Lung (tissue), 12 donors: ENCODE data around the gene LGALSL. TPM values are rescaled to one million over a fixed set of nuclear protein-coding genes. Genes with fewer than 3 reads are reported as not detected.
A peak's percentile ranks its signal among the peaks of the same experiment; 100 is the strongest.

Experiments
- ATAC-seq: fragments of 200-7000 bp; cut with Tn5 transposase; one replicate; pipeline ENCODE4 v1.9.1; 2020; ENCODE audit warnings: moderate number of reproducible peaks; ENCODE audit not compliant: insufficient read depth, low FRiP score
- DNase-seq, 3 donors: peaks; one replicate each; pipeline ENCODE4 v3.0.0-alpha.2; 2013 to 2017
- H3K27ac ChIP-seq, 2 donors: one replicate each; pipeline ENCODE4 v1.5.1; 2013; ENCODE audit warnings: mild to moderate bottlenecking in 2 of 2, moderate library complexity in 2 of 2, control low read depth in 1 of 2, inconsistent platforms in 1 of 2, low read depth in 1 of 2, low read length in 1 of 2
- H3K27me3 ChIP-seq, 3 donors: one replicate each; pipeline ENCODE4 v1.5.1; 2013; ENCODE audit warnings: low read length in 2 of 3; ENCODE audit not compliant: control insufficient read depth in 3 of 3, insufficient read depth in 3 of 3
- H3K36me3 ChIP-seq, 4 donors: one replicate each; pipeline ENCODE4 v1.5.1; 2013; ENCODE audit warnings: low read length in 4 of 4, mild to moderate bottlenecking in 1 of 4, moderate library complexity in 1 of 4; ENCODE audit not compliant: control insufficient read depth in 4 of 4, insufficient read depth in 4 of 4
- H3K4me1 ChIP-seq, 5 donors: one replicate each; pipeline ENCODE4 v1.5.1; 2013; ENCODE audit warnings: low read length in 5 of 5, mild to moderate bottlenecking in 2 of 5, moderate library complexity in 1 of 5; ENCODE audit not compliant: control insufficient read depth in 5 of 5, insufficient read depth in 5 of 5
- H3K4me3 ChIP-seq: one replicate; pipeline ENCODE4 v1.5.1; 2013; ENCODE audit warnings: mild to moderate bottlenecking, control low read depth, moderate library complexity
- H3K9ac ChIP-seq, 2 donors: one replicate each; pipeline ENCODE4 v1.5.1; 2013; ENCODE audit warnings: low read length in 2 of 2, control low read depth in 1 of 2; ENCODE audit not compliant: insufficient read depth in 1 of 2
- H3K9me3 ChIP-seq, 4 donors: one replicate each; pipeline ENCODE4 v1.5.1; 2013; ENCODE audit warnings: low read length in 3 of 4, mild to moderate bottlenecking in 1 of 4, moderate library complexity in 1 of 4; ENCODE audit not compliant: control insufficient read depth in 4 of 4, insufficient read depth in 3 of 4
- WGBS, 2 donors: extraction: QIAGEN DNeasy Blood & Tissue Kit; methylation state at CpG; one replicate each; pipeline ENCODE4 v1.1.7; 2013; 5-methylcytosine and 5-hydroxymethylcytosine counted together
- polyA plus RNA-seq, 2 donors: library from polyadenylated mRNA; stranded (reverse); fragments of 200-250 nt; gene quantifications; one replicate each; pipeline ENCODE4 v1.2.1, GENCODE V29; 2013
- total RNA-seq, 2 donors: library from RNA; depleted of rRNA in 1 of 2; stranded (reverse); fragments of >200 nt in 1 of 2; gene quantifications; one replicate each; pipeline ENCODE4 v1.2.1, GENCODE V29; 2014 to 2021
- TF ChIP-seq, protein P1 (sequence below): IDR thresholded peaks from 2 replicates; pipeline ENCODE4 v1.5.1; 2012; ENCODE audit warnings: mild to moderate bottlenecking; ENCODE audit errors: control extremely low read depth, extremely low read depth
- donor health status: control.
- donor health status: control.
- donor health status: Bipolar disorder and iron deficiency.
- donor health status: healthy.
- donor health status: DM: yes; HTN: yes; CAD: no.

LGALSL gene
- total and polyA plus RNA-seq, 4 donors: 9.1 to 30.6 (median 25.9) TPM

DNA sequence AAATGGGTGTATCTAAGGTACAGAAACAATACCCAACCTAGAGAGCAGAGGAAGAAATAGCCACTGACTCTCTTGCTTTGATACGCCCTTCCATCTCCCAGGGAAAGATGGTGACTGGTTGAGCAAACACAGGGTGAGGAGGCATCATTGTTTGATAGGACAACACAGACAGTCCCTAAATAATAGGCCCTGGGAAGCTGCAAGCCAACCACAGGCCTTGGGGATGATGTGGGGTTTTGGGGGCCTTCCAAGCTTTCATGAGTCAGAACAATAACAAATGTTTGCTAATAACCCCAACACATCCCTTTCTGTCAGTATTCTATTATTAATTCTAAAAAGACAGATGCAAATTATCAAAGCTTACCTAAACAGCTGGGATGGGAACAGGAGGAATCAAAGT lies 9.8 kb downstream of the LGALSL start:
- 96 to 100% methylated on average over 1 of the region's 1 CpG for WGBS, 2 donors
- Histone ChIP-seq H3K27me3 (no peaks in the 10 kb centered on the region), H3K4me3 (no peak overlapping the region), H3K27ac (no peak overlapping the region), H3K4me1 (peaks cover 0 to 13% (median 0%) of the 10 kb centered on the region in 5 donors), H3K9me3 (no peaks in the 10 kb centered on the region), H3K36me3 (peaks cover 0 to 6% (median 0%) of the 10 kb centered on the region in 4 donors), H3K9ac (no peak overlapping the region)
- ATAC-seq: peak; percentile 41
- no peak for DNase-seq
- TF ChIP-seq, protein P1, sequence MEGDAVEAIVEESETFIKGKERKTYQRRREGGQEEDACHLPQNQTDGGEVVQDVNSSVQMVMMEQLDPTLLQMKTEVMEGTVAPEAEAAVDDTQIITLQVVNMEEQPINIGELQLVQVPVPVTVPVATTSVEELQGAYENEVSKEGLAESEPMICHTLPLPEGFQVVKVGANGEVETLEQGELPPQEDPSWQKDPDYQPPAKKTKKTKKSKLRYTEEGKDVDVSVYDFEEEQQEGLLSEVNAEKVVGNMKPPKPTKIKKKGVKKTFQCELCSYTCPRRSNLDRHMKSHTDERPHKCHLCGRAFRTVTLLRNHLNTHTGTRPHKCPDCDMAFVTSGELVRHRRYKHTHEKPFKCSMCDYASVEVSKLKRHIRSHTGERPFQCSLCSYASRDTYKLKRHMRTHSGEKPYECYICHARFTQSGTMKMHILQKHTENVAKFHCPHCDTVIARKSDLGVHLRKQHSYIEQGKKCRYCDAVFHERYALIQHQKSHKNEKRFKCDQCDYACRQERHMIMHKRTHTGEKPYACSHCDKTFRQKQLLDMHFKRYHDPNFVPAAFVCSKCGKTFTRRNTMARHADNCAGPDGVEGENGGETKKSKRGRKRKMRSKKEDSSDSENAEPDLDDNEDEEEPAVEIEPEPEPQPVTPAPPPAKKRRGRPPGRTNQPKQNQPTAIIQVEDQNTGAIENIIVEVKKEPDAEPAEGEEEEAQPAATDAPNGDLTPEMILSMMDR: no peak

DNA sequence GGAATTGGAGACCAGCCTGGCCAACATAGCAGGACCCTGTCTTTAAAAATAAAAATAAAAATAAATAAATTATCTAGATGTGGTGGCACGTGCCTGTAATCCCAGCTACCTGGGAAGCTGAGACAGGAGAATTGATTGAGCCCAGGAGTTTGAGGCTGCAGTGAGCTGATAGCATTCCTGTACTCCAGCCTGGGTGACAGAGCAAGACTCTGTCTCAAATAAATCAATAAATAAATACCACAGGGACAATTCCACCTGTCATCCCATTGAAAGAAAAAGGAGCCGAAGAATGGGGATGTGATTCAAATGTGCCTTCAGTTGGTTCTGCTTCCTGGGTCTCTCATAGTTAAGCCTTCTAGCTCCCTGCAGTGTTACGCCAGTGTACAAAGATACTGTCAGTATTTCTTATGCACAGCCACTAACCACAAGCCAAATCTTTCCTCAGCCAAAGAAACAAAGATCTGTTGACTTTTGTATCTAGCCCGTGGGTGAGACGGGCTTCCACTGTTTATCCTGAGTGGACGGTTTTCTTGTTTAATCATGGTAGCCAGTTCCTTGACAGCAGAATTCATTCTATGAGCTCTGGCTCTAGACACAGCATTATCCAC lies 12.6 kb downstream of the LGALSL start:
- Histone ChIP-seq H3K27ac (no peak overlapping the region), H3K27me3 (no peaks in the 10 kb centered on the region), H3K36me3 (no peaks in the 10 kb centered on the region), H3K9ac (no peak overlapping the region), H3K4me1 (peaks cover 0 to 2% (median 0%) of the 10 kb centered on the region in 5 donors), H3K9me3 (no peaks in the 10 kb centered on the region), H3K4me3 (no peak overlapping the region)
- TF ChIP-seq, protein P1: no peak
- WGBS, 2 donors: 48 to 68% methylated on average over 6 of the region's 6 CpGs
- ATAC-seq (no peak), DNase-seq (no peak)

DNA sequence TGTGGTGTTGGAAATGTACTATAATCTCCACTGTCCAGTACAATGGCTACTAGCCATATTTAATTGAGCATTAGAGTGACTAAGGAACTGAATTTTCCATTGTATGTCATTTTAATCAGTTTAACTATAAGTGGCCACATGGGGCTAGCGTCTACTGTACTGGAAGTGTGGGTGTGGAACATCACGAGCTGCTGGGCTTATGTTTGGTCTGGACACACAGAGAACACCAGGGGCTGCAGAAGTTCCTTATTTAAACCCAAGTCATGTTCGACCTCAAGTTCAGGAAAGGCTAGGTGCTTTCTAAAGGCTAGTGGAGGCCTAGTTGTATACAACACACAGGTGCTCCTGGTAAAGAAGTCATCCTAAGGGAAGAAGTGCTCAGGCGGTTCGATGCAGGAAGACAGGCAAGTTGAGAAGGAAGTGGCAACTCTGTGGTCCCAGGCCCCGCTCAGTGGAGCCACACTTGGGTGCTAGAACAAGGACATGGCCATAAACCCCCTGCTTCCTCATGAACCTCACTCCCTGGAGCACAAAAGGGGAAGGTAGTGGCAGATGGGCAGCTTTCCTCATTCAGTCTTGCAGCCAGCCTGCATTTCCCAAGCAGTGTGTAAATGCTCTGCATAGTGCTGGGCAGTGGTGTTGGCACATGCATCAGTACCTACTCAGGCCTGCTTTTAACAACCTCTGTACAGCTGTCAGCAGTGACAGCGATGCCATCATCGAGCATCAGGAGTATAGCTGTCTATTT lies 13.3 kb downstream of the LGALSL start:
- Histone ChIP-seq H3K36me3 (no peaks in the 10 kb centered on the region), H3K9ac (no peak overlapping the region), H3K27me3 (no peaks in the 10 kb centered on the region), H3K4me3 (no peak overlapping the region), H3K4me1 (no peaks in the 10 kb centered on the region), H3K9me3 (no peaks in the 10 kb centered on the region), H3K27ac (peak overlapping the region in 1 of 2 donors; percentile 2)
- TF ChIP-seq, protein P1: no peak
- ATAC-seq (peak; percentile 56), DNase-seq (no peak)
- 47 to 75% methylated on average over 8 of the region's 8 CpGs for WGBS, 2 donors
